NCI-H187 (cell line): ENCODE results near the gene HPGDS.
"Not testable (repeated sequence)": the region's sequence is repeated elsewhere in the genome, so short reads cannot be mapped to it uniquely, and the experiment has no call there.

Source experiments
- DNase-seq, 2 experiments: peaks; one replicate each; lab custom pipeline; 2025; lab: John Stamatoyannopoulos, UW

HPGDS gene

GRCh38 chr4:94357624-94358023, 15.0 kb upstream of the HPGDS start:
- DNase-seq = no peak

GRCh38 chr4:94356444-94356843, 13.8 kb upstream of the HPGDS start:
- no peak for DNase-seq

DNA sequence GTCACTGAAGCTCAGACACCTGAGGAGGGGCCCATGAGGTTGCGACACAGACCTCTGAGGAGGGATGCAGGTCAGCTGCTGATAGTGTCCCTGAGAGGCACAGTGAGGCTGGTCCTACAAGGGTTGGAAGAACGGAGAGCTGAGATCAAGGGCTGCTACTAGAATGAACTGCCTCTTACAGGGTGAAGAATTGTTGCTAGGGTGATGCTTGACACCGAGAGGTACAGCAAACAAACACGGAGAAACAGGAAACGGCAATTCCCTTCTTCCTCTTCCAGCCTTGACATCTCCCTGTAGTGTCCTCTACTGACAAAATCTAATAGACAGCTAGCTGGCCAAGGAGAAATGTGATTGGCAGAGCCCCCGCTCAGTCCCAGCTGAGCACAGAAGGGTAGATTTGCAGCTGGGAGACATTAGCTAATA, 11.8 kb upstream of the HPGDS start:
- DNase-seq = no peak

DNA sequence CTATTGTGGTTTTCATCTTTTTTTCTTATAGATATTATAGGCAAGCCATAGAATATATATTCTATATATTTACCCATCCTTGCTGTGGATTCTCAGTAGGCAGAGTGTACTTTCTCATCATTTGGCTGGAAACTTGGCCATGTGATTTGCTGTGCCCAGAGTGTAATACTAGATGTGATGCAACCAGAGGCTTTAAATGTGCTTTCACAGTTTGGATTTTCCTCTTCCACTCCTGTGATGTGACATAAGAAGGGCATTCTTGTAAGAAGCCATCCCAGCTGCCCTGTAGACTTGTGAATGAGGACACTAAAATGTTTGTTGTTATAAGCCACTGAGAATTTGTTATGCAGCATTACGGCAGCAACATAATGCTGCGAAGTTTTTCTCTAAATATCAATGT, 10.4 kb upstream of the HPGDS start:
- no peak for DNase-seq

GRCh38 chr4:94352163-94352562, 9.5 kb upstream of the HPGDS start:
- DNase-seq = no peak

GRCh38 chr4:94351319-94351718, 8.7 kb upstream of the HPGDS start:
- no peak for DNase-seq

DNA sequence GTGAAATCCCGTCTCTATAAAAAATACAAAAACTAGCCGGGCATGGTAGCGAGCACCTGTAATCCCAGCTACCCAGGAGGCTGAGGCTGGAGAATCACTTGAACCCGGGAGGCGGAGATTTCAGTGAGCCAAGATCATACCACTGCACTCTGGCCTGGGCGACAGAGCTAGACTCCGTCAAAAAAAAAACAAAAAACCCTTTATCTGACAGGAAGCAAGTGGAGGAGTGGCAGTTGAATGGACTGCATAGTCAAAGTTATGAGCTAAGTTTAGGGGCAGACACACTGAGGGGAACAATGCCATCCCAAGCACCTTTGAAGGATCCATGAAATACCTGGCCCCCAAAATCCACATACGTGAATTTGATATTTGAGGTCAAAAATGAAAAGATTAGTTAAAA, 7.5 kb upstream of the HPGDS start:
- DNase-seq = no peak

DNA sequence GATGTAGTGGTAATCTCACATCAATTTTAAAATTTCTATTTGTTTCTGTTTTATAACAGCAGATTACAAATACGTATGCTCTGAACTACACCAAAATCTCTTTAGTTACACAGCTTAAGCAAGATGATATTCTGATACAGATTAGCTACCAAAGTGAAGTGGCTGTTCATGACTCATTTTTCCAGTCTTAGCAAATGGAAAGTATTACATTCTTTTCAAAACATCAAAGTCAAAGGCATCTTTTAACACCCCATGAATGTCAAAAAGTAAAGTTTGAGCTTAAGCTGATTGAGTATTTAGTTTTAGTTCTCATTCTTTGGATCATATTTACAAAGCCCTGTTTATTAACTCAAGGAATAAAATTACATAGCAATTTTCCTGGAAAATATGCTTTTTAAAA, 6.6 kb upstream of the HPGDS start:
- DNase-seq = no peak

GRCh38 chr4:94348666-94349065, 6.0 kb upstream of the HPGDS start:
- no peak for DNase-seq

DNA sequence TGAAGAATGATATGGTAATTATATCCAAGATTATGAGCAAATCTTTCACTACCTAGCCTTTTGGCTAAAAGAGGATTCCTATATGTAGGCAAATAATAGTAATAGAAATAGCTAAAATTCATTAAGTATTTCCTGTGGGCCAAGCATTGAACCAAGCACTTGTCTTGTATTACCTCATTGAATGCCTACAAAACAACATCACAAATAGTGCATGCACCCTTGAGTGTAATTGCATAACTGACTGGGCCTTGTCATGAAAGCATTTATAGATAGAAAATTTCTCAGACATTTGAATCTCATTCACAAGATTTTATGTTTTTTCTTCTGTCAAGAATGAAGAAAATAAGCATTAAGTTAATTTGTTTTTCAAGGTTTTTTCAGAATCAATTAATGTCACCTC, 3.9 kb upstream of the HPGDS start:
- no peak for DNase-seq

DNA sequence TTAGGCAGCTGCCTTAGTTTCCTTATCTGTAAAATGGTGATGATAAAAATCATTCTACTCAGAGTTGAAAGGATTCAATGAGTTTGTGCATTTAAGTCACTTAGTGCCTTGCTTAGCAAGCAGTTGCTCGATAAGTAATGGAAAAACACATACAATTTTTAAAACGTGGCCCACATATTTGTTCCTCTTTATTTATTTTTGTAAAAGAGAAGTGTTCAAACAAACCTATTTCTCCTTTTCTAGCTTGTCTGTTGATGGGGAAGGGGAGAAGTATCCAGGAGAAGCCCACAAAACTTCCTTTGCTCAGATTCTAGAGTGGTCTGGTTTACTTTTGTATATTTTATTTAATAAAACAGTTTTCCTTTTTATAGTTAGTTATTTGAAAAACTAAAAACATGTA, 3.3 kb upstream of the HPGDS start:
- no peak for DNase-seq

DNA sequence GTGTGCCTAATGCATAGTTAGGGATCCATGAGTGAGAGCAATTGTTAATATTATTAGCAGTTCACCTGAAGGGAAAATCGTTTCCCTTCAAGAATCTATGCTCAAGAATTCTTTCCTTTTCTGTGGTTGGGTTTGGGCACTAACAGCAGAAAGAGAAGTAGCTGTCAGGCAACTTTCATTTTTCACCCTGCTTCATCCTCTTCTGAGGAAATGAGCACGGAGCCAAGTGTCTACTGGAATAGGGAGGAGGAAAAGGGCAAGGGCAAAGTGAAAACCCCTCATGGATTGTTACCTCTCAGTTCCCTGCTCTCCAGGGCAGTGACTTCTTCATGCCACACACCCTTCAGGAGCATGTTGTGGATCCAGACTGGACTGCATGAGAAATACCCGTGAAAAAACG, 2.6 kb upstream of the HPGDS start:
- DNase-seq = no peak

DNA sequence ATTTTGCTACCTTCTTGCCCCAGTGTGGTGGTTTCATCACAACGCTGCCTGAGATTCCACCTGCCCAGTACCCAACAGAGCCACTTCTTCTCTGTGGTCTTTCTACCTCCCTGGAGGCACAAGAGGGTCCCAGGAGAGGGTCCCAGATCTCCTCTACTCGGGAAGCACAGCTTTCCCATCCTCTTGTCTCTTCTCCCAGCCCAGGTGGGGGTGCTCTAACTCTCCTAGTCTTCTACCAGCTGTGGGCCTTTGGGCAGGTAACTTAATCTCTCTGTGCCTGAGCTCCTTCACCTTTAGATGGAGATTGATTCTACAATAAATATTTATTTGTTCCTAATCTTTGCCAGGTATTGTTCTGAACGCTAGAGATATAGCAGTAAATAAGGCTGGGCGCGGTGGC, 1.8 kb upstream of the HPGDS start:
- no peak for DNase-seq

- DNase-seq = no peak
Measured at GRCh38 chr4:94341481-94342370, 910 bp downstream of the HPGDS start.

DNA sequence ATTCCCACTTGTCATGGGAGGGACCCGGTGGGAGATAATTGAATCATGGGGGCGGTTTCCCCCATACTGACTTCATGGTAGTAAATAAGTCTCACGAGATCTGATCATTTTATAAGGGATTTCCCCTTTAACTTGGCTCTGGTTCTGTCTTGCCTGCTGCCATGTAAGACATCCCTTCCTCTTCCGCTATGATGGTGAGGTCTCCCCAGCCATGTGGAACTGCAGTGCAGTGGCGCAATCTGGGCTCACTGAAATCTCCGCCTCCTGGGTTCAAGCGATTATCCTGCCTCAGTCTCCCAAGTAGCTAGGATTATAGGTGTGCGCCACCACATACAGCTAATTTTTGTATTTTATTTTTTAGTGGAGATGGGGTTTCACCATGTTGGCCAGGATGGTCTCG, 2.9 kb downstream of the HPGDS start:
- DNase-seq = no peak

- DNase-seq = no peak
Measured at GRCh38 chr4:94338681-94339351, 3.8 kb downstream of the HPGDS start.

DNA sequence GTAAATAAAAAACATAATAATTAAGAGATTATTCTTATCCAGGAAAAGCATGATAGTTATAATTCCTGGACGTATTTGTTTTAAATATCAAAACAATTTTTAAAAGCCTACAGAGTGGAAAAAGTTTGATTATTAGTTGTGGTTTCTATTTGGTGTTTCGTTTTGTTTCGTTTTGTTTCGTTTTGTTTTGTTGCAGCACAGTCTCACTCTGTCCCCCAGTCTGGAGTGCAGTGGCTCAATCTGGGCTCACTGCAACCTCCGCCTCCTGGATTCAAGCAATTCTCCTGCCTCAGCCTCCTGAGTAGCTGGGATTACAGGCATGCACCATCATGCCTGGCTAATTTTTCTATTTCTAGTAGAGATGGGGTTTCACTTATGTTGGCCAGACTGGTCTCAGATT, 5.8 kb downstream of the HPGDS start:
- not testable (repeated sequence) for DNase-seq

DNA sequence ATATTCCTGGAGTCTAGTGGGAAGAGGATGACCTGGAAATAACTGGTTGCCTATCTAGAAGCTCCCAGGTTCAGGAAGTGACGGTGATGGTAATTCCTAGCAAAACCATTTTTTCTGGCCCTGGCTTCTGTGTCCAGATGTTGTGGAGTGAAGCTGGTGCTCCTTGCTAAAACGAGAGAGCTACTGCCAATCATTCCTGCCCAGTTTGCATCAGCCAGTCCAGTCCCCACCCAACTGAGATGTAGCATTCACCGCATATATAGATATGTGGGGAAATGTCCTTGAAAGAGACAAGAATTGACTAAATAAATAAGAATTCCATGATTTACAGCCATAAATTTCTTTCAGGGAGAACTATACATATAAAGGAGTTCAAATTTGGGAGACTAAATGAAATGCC, 6.3 kb downstream of the HPGDS start:
- no peak for DNase-seq

DNA sequence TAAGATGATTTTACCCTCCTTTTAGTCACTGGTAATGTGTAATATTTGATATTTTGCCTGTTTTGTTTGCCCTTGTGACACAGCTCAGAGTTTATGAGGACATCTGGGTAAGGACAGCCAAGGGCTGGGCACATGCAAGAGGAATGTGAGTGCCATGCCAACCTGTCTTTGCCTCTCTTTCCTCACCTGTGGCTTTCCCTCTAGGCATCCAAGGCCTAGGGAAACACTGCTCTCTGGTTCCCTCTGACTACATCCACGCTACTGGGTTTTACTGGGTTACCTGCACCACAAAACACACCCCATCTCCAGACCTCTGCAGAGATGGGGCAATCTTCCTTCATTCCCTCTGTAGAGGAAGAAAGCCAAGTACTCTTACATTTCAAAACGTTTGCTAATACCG, 7.7 kb downstream of the HPGDS start:
- DNase-seq = no peak

DNA sequence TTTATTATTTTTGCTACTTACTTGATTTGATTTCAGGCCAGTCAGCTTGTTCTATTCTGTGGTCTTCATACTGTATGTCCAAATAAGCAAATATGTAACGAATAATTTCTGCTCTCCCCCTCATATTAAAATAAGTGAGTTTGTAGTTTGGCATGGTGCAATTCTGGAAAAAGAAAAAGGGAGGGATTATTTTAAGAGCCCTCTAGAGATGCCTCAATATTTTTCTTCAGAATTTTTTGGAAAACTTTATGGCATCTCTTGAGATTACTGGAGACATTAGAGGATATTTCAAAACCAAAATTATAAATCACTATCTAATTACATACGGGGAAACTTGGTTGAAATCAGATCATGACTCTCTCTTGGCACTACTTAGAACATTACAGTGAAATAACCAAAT, 8.2 kb downstream of the HPGDS start:
- DNase-seq = no peak

- DNase-seq = no peak
Measured at GRCh38 chr4:94333866-94334265, 8.8 kb downstream of the HPGDS start.

- DNase-seq = no peak
Measured at GRCh38 chr4:94332983-94333590, 9.5 kb downstream of the HPGDS start.

DNA sequence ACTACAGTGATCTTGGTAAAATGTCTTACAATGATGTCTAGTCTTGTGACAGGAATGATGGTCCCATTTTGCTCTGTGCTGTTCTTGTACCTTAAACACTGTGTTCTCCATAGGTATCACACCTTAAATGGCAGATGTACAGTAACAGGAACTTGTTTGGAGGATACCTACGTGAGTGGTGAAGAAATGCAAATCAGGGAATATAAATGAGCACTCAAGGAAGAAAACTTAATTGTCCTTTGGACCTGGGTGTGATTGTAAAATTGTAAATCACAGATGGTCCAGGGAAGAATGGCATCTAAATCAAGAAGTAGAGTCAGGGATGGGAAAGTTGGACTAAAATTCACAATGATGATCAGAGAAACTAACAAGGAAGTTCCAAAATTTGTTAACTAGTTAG, 12.7 kb downstream of the HPGDS start:
- no peak for DNase-seq
